ENCODE results near the gene CRTAP. TPM values are rescaled to one million over a fixed set of nuclear protein-coding genes. Genes with fewer than 3 reads are reported as not detected.
A peak's percentile ranks its signal among the peaks of the same experiment; 100 is the strongest.
"Not testable (repeated sequence)": the region's sequence is repeated elsewhere in the genome, so short reads cannot be mapped to it uniquely, and the experiment has no call there.

The CRTAP gene
- total RNA-seq, 1 donor: 323 TPM

- peak; percentile 90 for DNase-seq (ENCODE audit: low read depth)
- TF ChIP-seq, protein P1, sequence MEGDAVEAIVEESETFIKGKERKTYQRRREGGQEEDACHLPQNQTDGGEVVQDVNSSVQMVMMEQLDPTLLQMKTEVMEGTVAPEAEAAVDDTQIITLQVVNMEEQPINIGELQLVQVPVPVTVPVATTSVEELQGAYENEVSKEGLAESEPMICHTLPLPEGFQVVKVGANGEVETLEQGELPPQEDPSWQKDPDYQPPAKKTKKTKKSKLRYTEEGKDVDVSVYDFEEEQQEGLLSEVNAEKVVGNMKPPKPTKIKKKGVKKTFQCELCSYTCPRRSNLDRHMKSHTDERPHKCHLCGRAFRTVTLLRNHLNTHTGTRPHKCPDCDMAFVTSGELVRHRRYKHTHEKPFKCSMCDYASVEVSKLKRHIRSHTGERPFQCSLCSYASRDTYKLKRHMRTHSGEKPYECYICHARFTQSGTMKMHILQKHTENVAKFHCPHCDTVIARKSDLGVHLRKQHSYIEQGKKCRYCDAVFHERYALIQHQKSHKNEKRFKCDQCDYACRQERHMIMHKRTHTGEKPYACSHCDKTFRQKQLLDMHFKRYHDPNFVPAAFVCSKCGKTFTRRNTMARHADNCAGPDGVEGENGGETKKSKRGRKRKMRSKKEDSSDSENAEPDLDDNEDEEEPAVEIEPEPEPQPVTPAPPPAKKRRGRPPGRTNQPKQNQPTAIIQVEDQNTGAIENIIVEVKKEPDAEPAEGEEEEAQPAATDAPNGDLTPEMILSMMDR (IDR thresholded peaks at IDR 0.05; ENCODE audit: insufficient read depth, low read length): no peak
These were observed 37.8 kb upstream of the CRTAP start for GRCh38 chr3:33075995-33076394.

GRCh38 chr3:33076952-33077351 lies 36.9 kb upstream of the CRTAP start:
- H3K4me3 ChIP-seq (ENCODE audit: low read depth, low read length): no peak overlapping the region
- no peak for DNase-seq (ENCODE audit: low read depth)
- TF ChIP-seq, protein P1 (IDR thresholded peaks at IDR 0.05; ENCODE audit: insufficient read depth, low read length): no peak

More at GRCh38 chr3:33075995-33076394, 37.8 kb upstream of the CRTAP start:
- no peak overlapping the region for H3K4me3 ChIP-seq (ENCODE audit: low read depth, low read length)

DNA sequence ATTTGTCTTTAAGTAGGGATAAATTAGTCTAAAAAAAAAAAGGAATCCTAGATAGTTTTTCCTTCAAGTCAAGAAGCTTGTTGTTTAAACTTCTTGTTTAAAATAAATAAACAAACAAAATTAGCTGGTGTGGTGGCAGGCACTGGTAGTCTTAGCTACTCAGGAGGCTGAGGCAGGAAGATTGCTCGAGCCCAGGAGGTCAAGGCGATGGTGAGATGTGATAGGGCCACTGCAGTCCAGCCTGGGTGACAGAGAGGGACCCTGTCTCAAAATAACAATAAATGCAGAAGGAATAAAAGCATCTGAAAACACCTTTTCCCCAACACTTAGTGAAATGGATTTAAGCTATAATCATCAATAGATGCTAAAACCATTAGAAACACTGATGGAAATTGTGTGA lies 35.8 kb upstream of the CRTAP start:
- TF ChIP-seq, protein P1 (IDR thresholded peaks at IDR 0.05; ENCODE audit: insufficient read depth, low read length): no peak
- no peak for DNase-seq (ENCODE audit: low read depth)
- H3K4me3 ChIP-seq (ENCODE audit: low read depth, low read length): no peak overlapping the region

DNA sequence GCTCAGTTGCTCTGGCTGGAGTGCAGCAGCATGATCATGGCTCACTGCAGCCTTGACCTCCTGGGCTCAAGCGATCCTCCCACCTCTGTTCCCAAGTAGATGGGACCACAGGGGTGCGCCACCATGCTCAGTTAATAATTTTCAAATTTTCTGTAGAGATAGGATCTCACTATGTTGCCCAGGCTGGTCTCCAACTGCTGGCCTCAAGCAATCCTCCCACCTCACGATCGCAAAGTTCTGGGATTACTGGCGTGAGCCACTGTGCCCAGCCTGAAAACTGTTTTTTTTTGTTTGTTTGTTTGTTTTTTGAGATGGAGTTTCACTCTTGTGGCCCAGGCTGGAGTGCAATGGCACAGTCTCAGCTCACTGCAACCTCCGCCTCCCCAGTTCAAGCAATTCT lies 34.0 kb upstream of the CRTAP start:
- H3K4me3 ChIP-seq (ENCODE audit: low read depth, low read length); DNase-seq (ENCODE audit: low read depth): not testable (repeated sequence)

GRCh38 chr3:33081812-33082211 lies 32.0 kb upstream of the CRTAP start:
- DNase-seq (ENCODE audit: low read depth): no peak
- H3K4me3 ChIP-seq (ENCODE audit: low read depth, low read length): no peak overlapping the region
- TF ChIP-seq, protein P1 (IDR thresholded peaks at IDR 0.05; ENCODE audit: insufficient read depth, low read length): no peak

DNA sequence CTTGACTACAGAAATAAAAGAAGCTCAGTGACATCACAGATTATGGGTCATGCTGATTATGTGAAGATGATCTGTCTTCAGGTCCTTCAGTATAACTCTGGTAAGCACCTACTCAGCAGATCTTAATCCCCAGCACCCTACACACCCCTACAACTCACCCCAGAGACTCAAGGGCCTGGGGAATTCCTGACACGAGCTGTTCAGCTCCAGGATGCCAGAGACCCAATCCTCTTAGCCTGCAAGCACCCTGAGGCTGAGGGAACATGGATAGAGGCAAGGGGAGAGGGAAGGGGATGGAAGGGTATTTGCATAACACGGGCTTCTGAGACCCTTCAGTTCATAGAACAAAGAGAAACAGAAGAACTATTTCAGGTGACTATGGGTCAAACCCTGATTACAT lies 29.9 kb upstream of the CRTAP start:
- TF ChIP-seq, protein P1 (IDR thresholded peaks at IDR 0.05; ENCODE audit: insufficient read depth, low read length): no peak
- no peak for DNase-seq (ENCODE audit: low read depth)
- H3K4me3 ChIP-seq (ENCODE audit: low read depth, low read length): no peak overlapping the region

DNA sequence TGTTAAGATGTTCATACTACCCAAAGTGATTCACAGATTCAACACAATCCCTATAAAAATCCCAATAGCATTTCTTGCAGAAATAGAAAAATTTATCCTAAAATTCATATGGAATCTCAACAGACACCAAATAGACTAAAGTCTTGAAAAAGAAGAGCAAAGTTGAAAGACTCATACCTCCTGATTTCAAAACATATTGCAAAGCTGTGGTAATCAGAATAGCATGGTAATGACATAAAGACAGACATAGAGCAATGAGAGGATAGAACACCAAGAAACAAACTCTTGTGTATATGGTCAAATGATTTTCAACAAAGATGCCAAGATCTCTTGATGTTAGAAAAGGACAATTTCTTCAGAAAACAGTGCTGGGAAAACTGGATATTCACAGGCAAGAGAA lies 25.1 kb upstream of the CRTAP start:
- TF ChIP-seq, protein P1 (IDR thresholded peaks at IDR 0.05; ENCODE audit: insufficient read depth, low read length): no peak
- H3K4me3 ChIP-seq (ENCODE audit: low read depth, low read length): no peak overlapping the region
- DNase-seq (ENCODE audit: low read depth): no peak

All from fibroblast of the aortic adventitia (primary cell).